Measurements from ENCODE around the gene GSTM5.

GSTM5 gene

GRCh38 chr1:109714661-109715372 is 2.8 kb downstream of the GSTM5 start:
- no peak overlapping the region for H3K4me3 ChIP-seq (ENCODE audit: low read depth, low read length)
- no peak for DNase-seq (ENCODE audit: low read depth)
- no peak for TF ChIP-seq CTCF (IDR thresholded peaks at IDR 0.05; ENCODE audit: low read depth, low read length, missing control alignments)

DNA sequence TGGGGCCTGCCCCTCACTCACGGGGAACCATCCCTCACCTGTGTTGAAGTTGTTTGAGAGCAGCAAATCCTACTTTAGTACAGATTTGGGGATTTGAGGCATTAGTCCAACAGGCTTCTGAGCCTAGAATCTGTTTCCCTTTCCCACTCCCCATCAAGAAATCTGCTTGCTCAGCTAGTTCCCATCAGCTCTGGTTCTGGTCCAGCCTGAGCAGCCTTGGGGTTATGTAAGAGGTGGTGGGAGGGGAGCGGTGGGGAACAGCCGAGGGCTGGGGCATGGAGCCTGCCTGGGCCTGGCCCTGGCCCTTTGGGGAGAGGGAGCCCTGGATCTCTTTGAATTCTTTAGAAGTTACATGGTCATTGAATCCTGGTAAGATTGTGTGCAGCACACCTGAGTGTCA is 4.1 kb downstream of the GSTM5 start:
- no peak for DNase-seq (ENCODE audit: low read depth)
- no peak for TF ChIP-seq CTCF (IDR thresholded peaks at IDR 0.05; ENCODE audit: low read depth, low read length, missing control alignments)
- H3K4me3 ChIP-seq (ENCODE audit: low read depth, low read length), result no peak overlapping the region

- no peak for TF ChIP-seq CTCF (IDR thresholded peaks at IDR 0.05; ENCODE audit: low read depth, low read length, missing control alignments)
- H3K4me3 ChIP-seq (ENCODE audit: low read depth, low read length), result no peak overlapping the region
- no peak for DNase-seq (ENCODE audit: low read depth)
These were observed 4.6 kb downstream of the GSTM5 start for GRCh38 chr1:109716570-109717090.

GRCh38 chr1:109717729-109718128 is 5.7 kb downstream of the GSTM5 start:
- DNase-seq (ENCODE audit: low read depth), result no peak
- H3K4me3 ChIP-seq (ENCODE audit: low read depth, low read length), result no peak overlapping the region
- TF ChIP-seq CTCF (IDR thresholded peaks at IDR 0.05; ENCODE audit: low read depth, low read length, missing control alignments), result no peak

DNA sequence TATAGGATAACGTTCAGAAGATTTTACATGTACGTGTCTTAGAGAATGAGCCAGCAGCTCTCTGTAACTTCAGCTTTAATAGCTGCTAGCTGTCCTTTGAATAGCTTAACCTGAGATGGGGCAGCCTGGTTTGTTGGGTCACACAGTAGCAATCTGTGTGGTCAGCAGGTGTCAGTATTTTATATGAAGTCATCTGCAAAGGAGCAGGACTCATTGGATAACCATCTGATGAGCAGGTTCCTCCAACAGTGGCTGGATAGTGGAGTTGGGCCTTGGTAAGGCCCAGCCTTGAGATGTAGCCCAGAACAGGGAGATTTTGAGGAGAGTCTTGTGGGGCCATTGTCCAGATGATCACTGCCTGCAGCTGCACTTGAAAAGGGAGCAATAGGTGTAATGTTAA is 6.4 kb downstream of the GSTM5 start:
- no peak for DNase-seq (ENCODE audit: low read depth)
- no peak for TF ChIP-seq CTCF (IDR thresholded peaks at IDR 0.05; ENCODE audit: low read depth, low read length, missing control alignments)
- no peak overlapping the region for H3K4me3 ChIP-seq (ENCODE audit: low read depth, low read length)

DNA sequence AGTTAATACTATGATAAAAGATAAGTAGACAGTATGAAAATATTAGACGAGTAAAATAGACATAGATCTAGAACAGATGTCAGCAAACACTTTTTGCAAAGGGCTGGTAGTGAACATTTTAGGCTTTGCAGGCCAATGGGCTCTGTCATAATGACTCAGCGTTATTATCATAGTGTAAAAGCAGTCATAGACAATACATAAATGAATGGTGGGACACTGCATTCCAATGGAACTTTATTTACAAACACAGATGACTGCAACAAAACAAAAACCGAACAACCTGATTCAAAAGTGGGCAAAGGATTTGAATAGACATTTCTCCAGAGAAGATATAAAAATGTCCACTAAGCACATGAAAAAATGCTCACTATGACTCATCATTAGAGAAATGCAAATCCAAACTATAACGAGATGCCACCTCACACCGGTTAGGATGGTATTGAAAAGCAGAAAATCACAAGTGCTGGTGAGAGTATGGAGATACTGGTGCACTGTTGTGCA is 7.3 kb downstream of the GSTM5 start:
- peak; percentile 30 for DNase-seq (ENCODE audit: low read depth)
- H3K4me3 ChIP-seq (ENCODE audit: low read depth, low read length), result no peak overlapping the region
- TF ChIP-seq CTCF (IDR thresholded peaks at IDR 0.05; ENCODE audit: low read depth, low read length, missing control alignments), result no peak

- no peak for DNase-seq (ENCODE audit: low read depth)
- TF ChIP-seq CTCF (IDR thresholded peaks at IDR 0.05; ENCODE audit: low read depth, low read length, missing control alignments), result no peak
- H3K4me3 ChIP-seq (ENCODE audit: low read depth, low read length), result no peak overlapping the region
These were observed 9.0 kb downstream of the GSTM5 start for GRCh38 chr1:109721042-109721441.

All from GM12864 (cell line).